ENCODE measurements around the gene TLR8. TPM values are rescaled to one million over a fixed set of nuclear protein-coding genes. Genes with fewer than 3 reads are reported as not detected.

TLR8 gene
- total RNA-seq, 1 experiment from 2014 or later = not detected

DNA sequence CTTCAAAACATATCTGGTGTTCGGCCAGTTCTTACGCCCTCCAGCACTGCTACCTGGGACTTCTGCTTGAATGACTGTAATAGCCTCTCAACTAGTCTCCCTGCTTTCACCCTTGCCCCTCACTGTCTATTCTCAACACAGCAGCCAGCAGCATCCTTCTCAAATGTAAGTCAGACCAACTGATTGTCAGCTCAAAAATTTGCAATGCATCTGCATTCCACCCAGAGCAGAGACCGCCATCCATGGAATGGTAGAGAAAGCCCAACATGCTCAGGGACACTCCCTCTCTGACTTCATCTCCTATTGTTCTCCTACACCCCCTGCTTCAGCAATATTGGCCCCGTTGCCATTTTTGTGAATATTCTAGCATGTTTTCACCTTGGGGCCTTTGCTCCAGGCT is 33.7 kb upstream of the TLR8 start:
- BruUV-seq (replicated peaks) = no TSS peak

DNA sequence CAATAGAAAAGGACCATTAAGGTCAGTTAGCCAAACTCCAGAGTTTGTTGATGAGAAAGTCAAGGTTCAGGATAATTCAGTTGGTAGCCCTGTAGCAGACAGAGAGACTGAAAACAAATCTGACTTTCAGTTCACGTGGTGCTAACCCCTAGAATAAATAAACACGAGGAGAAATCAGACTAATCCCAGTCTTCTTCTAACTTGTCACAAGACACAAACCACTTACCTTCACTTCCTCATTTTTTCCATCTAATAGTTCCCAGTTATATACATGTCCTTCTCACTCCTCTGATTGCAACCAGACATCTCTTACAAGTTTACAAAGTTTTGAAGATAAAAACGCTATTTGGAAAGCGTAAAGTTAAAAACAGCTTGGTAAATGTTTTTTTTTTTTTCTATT is 31.8 kb upstream of the TLR8 start:
- Histone ChIP-seq H3K27me3 (ENCODE audit: control insufficient read depth, insufficient read depth, low read length) (no peaks in the 10 kb centered on the region), H3K9me3 (ENCODE audit: control insufficient read depth, insufficient read depth, low read depth, low read length) (no peaks in the 10 kb centered on the region), H3K27ac (ENCODE audit: low read length) (no peak overlapping the region), H3K36me3 (ENCODE audit: control insufficient read depth, insufficient read depth, low read length) (no peaks in the 10 kb centered on the region), H3K4me3 (ENCODE audit: low read depth in 2 of 2, low read length in 2 of 2) (no peak overlapping the region), H3K4me1 (ENCODE audit: control insufficient read depth, insufficient read depth, low read length) (no peaks in the 10 kb centered on the region)
- ChIA-PET POLR2A (no interaction called here), CTCF (no interaction called here)
- in situ Hi-C loops (cut with HindIII; ENCODE audit: low pct_unique_long_range_greater_than_20kb, low sequenced_read_pairs) (no loop called here), intact Hi-C loops (cut with micrococcal nuclease; ENCODE audit: unreplicated experiment) (no loop called here)
- no TSS peak for BruUV-seq (replicated peaks)
- DNase-seq (ENCODE audit: low read depth, low spot score) = no peak
- TF ChIP-seq, protein P1, sequence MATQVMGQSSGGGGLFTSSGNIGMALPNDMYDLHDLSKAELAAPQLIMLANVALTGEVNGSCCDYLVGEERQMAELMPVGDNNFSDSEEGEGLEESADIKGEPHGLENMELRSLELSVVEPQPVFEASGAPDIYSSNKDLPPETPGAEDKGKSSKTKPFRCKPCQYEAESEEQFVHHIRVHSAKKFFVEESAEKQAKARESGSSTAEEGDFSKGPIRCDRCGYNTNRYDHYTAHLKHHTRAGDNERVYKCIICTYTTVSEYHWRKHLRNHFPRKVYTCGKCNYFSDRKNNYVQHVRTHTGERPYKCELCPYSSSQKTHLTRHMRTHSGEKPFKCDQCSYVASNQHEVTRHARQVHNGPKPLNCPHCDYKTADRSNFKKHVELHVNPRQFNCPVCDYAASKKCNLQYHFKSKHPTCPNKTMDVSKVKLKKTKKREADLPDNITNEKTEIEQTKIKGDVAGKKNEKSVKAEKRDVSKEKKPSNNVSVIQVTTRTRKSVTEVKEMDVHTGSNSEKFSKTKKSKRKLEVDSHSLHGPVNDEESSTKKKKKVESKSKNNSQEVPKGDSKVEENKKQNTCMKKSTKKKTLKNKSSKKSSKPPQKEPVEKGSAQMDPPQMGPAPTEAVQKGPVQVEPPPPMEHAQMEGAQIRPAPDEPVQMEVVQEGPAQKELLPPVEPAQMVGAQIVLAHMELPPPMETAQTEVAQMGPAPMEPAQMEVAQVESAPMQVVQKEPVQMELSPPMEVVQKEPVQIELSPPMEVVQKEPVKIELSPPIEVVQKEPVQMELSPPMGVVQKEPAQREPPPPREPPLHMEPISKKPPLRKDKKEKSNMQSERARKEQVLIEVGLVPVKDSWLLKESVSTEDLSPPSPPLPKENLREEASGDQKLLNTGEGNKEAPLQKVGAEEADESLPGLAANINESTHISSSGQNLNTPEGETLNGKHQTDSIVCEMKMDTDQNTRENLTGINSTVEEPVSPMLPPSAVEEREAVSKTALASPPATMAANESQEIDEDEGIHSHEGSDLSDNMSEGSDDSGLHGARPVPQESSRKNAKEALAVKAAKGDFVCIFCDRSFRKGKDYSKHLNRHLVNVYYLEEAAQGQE (IDR thresholded peaks at IDR 0.05; ENCODE audit: insufficient read depth in 1 of 2, low read depth in 2 of 2, low read length in 1 of 2) = no peak
- TF ChIP-seq POLR2AphosphoS5 (IDR thresholded peaks at IDR 0.05; ENCODE audit: low read depth, low read length) (no peak), TCF7L2 (IDR thresholded peaks at IDR 0.05; ENCODE audit: low read depth, low read length) (no peak), SIN3A (IDR thresholded peaks at IDR 0.05; ENCODE audit: borderline replicate concordance, insufficient read depth, low read depth, low read length) (no peak)
- TF ChIP-seq, protein P2, sequence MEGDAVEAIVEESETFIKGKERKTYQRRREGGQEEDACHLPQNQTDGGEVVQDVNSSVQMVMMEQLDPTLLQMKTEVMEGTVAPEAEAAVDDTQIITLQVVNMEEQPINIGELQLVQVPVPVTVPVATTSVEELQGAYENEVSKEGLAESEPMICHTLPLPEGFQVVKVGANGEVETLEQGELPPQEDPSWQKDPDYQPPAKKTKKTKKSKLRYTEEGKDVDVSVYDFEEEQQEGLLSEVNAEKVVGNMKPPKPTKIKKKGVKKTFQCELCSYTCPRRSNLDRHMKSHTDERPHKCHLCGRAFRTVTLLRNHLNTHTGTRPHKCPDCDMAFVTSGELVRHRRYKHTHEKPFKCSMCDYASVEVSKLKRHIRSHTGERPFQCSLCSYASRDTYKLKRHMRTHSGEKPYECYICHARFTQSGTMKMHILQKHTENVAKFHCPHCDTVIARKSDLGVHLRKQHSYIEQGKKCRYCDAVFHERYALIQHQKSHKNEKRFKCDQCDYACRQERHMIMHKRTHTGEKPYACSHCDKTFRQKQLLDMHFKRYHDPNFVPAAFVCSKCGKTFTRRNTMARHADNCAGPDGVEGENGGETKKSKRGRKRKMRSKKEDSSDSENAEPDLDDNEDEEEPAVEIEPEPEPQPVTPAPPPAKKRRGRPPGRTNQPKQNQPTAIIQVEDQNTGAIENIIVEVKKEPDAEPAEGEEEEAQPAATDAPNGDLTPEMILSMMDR (IDR thresholded peaks at IDR 0.05) = no peak
- no peak for ATAC-seq

More for the DNA sequence above, 33.7 kb upstream of the TLR8 start:
- no peaks in the 10 kb centered on the region for H3K9me3 ChIP-seq (ENCODE audit: control insufficient read depth, insufficient read depth, low read depth, low read length)
- no peak overlapping the region for H3K4me3 ChIP-seq (ENCODE audit: low read depth in 2 of 2, low read length in 2 of 2)
- DNase-seq (ENCODE audit: low read depth, low spot score) = no peak
- no peaks in the 10 kb centered on the region for H3K27me3 ChIP-seq (ENCODE audit: control insufficient read depth, insufficient read depth, low read length)
- ChIA-PET POLR2A (no interaction called here), CTCF (no interaction called here)
- intact Hi-C loops (cut with micrococcal nuclease; ENCODE audit: unreplicated experiment) (no loop called here), in situ Hi-C loops (cut with HindIII; ENCODE audit: low pct_unique_long_range_greater_than_20kb, low sequenced_read_pairs) (no loop called here)
- ATAC-seq = no peak
- TF ChIP-seq, protein P2 (IDR thresholded peaks at IDR 0.05) = no peak
- TF ChIP-seq, protein P1 (IDR thresholded peaks at IDR 0.05; ENCODE audit: insufficient read depth in 1 of 2, low read depth in 2 of 2, low read length in 1 of 2) = no peak
- TF ChIP-seq POLR2AphosphoS5 (IDR thresholded peaks at IDR 0.05; ENCODE audit: low read depth, low read length) (no peak), SIN3A (IDR thresholded peaks at IDR 0.05; ENCODE audit: borderline replicate concordance, insufficient read depth, low read depth, low read length) (no peak), TCF7L2 (IDR thresholded peaks at IDR 0.05; ENCODE audit: low read depth, low read length) (no peak)
- H3K27ac ChIP-seq (ENCODE audit: low read length) = no peak overlapping the region
- H3K4me1 ChIP-seq (ENCODE audit: control insufficient read depth, insufficient read depth, low read length) = no peaks in the 10 kb centered on the region
- no peaks in the 10 kb centered on the region for H3K36me3 ChIP-seq (ENCODE audit: control insufficient read depth, insufficient read depth, low read length)

Data from Panc1 (cell line).